ENCODE data around the gene PTPRG. TPM values are rescaled to one million over a fixed set of nuclear protein-coding genes. Genes with fewer than 3 reads are reported as not detected.

The PTPRG gene
- total RNA-seq, 6 experiments from 2014 or later, result 29.4 to 34.7 (median 32.7) TPM

DNA sequence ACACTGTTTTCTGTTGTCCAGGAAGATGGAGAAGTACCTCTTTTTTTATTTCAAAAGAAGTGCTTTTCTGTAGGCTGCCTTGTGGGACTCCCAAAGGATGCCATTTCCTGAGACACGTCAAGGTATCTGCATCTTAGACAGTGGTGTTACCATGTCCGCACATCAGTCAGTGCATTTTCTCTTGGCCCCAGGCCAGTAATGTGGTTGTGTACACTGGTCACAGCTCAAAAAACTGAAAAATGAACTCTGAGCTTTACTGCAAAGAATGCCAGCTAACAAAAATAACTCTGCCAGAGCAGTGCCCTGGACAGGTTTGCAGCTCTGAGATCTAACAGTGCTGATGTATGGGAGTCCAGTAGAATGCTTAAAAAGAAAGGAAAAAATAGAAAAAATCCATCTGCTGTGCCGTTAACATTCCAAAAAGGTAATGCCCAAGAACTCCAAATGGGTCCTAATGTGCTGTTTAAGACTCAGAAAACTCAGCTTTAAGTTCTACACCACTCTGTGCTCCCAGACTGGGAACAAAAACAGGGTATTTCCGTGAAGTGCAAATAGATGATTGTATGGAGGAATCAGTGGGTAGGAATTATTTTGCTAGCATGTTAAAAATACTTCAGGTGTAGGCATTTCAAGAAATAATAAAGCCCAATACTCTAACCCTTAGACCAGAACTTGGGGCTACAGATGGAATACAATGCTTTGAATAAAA, 496.1 kb downstream of the PTPRG start:
- Mint-ChIP-seq H3K4me1 (ENCODE audit: low read depth) (no peaks in the 10 kb centered on the region), H3K4me3 (no peak overlapping the region), H3K27me3 (ENCODE audit: insufficient read depth) (no peaks in the 10 kb centered on the region; the same call in 1 of the 2 replicates), H3K36me3 (ENCODE audit: low read depth) (no peaks in the 10 kb centered on the region), H3K9me3 (no peaks in the 10 kb centered on the region), H3K27ac (no peak overlapping the region)
- TF ChIP-seq, protein P1, sequence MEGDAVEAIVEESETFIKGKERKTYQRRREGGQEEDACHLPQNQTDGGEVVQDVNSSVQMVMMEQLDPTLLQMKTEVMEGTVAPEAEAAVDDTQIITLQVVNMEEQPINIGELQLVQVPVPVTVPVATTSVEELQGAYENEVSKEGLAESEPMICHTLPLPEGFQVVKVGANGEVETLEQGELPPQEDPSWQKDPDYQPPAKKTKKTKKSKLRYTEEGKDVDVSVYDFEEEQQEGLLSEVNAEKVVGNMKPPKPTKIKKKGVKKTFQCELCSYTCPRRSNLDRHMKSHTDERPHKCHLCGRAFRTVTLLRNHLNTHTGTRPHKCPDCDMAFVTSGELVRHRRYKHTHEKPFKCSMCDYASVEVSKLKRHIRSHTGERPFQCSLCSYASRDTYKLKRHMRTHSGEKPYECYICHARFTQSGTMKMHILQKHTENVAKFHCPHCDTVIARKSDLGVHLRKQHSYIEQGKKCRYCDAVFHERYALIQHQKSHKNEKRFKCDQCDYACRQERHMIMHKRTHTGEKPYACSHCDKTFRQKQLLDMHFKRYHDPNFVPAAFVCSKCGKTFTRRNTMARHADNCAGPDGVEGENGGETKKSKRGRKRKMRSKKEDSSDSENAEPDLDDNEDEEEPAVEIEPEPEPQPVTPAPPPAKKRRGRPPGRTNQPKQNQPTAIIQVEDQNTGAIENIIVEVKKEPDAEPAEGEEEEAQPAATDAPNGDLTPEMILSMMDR (IDR thresholded peaks at IDR 0.05), result no peak
- DNase-seq, result no peak

DNA sequence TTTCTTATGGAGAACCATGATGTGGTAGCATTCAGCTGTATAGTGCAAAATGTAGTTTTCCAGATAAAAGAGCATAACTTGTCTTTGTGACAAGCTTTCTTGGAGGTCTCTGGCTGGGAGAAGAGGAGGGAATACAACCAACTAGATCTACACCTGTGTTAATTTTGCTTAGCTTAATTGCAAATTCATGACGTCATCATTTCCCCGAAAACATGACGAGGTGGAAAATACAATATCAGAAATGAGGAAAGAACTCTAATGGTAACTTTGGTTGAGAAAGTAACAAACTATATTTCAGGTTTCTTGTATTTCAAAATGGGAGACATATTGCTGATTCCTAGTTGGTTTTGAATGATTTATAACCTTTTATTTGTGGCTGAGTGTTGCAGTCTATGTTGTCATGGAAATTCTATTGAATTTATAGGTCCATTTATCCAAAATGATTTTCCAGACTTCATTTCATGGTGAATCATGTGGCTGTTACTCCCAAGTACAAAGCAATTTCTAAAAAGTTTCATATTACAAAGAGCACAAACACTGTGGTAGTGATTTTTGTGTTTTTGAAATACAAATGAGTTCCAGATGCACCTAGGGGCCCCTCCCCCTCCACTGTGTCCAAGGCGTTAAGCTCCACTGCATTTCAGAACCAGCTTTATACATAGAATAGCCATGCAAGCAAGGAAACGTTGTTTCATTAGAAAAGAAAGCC, 504.8 kb downstream of the PTPRG start:
- Mint-ChIP-seq H3K9me3 (no peaks in the 10 kb centered on the region), H3K27ac (peak overlapping the region; percentile 8; the same call in 1 of the 2 replicates), H3K4me1 (ENCODE audit: low read depth) (peaks cover 20% of the 10 kb centered on the region), H3K27me3 (ENCODE audit: insufficient read depth) (no peaks in the 10 kb centered on the region), H3K4me3 (no peak overlapping the region), H3K36me3 (ENCODE audit: low read depth) (no peaks in the 10 kb centered on the region)
- TF ChIP-seq, protein P1 (IDR thresholded peaks at IDR 0.05), result no peak
- DNase-seq, result peak; percentile 42

DNA sequence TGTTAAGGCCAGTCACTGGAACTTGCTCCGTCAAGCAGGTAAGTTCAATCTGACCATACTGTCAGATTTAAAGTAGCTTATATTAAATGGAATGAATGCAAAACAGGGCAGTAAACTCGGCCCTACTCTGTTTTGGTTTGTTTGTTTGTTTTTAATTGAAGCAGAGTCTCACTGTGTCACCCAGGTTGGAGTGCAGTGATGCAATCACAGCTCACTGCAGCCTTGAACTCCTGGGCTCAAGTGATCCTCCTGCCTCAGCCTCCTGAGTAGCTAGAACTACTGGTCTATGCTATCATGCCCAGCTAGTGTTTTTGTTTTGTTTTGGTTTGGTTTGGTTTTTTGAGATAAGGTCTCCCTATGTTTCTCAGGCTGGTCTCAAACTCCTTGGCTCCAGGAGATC, 507.0 kb downstream of the PTPRG start:
- no peaks in the 10 kb centered on the region for H3K36me3 Mint-ChIP-seq (ENCODE audit: low read depth)
- H3K4me3 Mint-ChIP-seq, result no peak overlapping the region
- peaks cover 32% of the 10 kb centered on the region for H3K4me1 Mint-ChIP-seq (ENCODE audit: low read depth)
- no peak for DNase-seq
- no peaks in the 10 kb centered on the region for H3K27me3 Mint-ChIP-seq (ENCODE audit: insufficient read depth)
- TF ChIP-seq, protein P1 (IDR thresholded peaks at IDR 0.05), result no peak
- no peaks in the 10 kb centered on the region for H3K9me3 Mint-ChIP-seq
- no peak overlapping the region for H3K27ac Mint-ChIP-seq

DNA sequence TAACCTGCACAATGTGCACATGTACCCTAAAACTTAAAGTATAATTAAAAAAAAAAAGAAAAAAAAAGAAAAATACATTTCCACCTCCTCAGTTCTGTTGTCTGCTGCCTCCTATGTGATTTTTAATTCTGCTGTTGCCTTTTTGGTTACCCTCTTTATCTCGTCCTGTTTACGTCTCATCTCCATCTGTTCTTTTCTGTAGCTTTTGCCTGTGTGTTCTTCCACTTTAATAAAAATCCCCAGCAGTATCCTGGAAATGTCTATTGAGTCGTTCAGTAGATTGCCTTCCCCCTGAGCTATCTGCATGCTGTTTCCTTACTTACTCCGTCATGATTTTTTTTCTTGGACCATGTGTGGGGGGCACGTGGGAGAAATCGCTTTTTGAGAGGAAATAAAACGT, 509.5 kb downstream of the PTPRG start:
- H3K27ac Mint-ChIP-seq, result no peak overlapping the region
- H3K4me3 Mint-ChIP-seq, result no peak overlapping the region
- no peak for DNase-seq
- H3K36me3 Mint-ChIP-seq (ENCODE audit: low read depth), result no peaks in the 10 kb centered on the region
- peaks cover 34% of the 10 kb centered on the region for H3K4me1 Mint-ChIP-seq (ENCODE audit: low read depth)
- H3K9me3 Mint-ChIP-seq, result no peaks in the 10 kb centered on the region
- TF ChIP-seq, protein P1 (IDR thresholded peaks at IDR 0.05), result no peak
- peaks cover 4% of the 10 kb centered on the region; the same call in 1 of the 2 replicates for H3K27me3 Mint-ChIP-seq (ENCODE audit: insufficient read depth)

DNA sequence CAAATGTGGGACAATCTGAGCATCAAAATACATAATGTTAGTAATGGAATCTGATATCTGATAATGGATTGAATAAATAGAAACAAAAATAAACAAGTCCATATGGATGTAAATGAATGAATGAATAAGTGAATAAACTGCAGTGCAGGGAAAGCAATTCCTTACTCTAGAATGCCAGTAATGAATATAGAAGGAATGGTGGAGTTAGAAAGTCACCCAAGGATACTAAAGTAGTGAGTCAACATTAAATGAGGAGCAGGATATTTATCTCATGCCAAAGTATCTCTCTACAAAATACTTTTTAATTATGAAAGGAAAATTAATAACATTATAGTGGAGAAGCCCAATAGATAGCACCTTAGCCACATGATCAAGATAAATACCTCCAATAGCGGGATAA, 511.7 kb downstream of the PTPRG start:
- Mint-ChIP-seq H3K9me3 (no peaks in the 10 kb centered on the region), H3K4me1 (ENCODE audit: low read depth) (peaks cover 26% of the 10 kb centered on the region), H3K27me3 (ENCODE audit: insufficient read depth) (peaks cover 4% of the 10 kb centered on the region; the same call in 1 of the 2 replicates), H3K36me3 (ENCODE audit: low read depth) (no peaks in the 10 kb centered on the region), H3K27ac (no peak overlapping the region), H3K4me3 (no peak overlapping the region)
- TF ChIP-seq, protein P1 (IDR thresholded peaks at IDR 0.05), result no peak
- DNase-seq, result peak; percentile 19
